ENCODE data around the gene SERGEF. TPM values are rescaled to one million over a fixed set of nuclear protein-coding genes. Genes with fewer than 3 reads are reported as not detected.

The SERGEF gene
- total and polyA plus RNA-seq, 5 donors from 2014 or later, result 40.4 to 81.5 (median 77.0) TPM

- Histone ChIP-seq H3K27me3 (ENCODE audit: control insufficient read depth, insufficient read depth, low read length) (no peaks in the 10 kb centered on the region), H3K4me1 (ENCODE audit: control insufficient read depth, insufficient read depth, low read length, poor library complexity, severe bottlenecking) (no peaks in the 10 kb centered on the region), H3K36me3 (ENCODE audit: control insufficient read depth, insufficient read depth, low read length) (peaks cover 11% of the 10 kb centered on the region), H3K4me3 (ENCODE audit: low read depth, low read length) (no peak overlapping the region), H3K9me3 (ENCODE audit: control insufficient read depth in 2 of 2, low read length in 2 of 2) (no peaks in the 10 kb centered on the region), H3K27ac (ENCODE audit: insufficient read depth, low read length, poor library complexity, severe bottlenecking) (no peak overlapping the region)
- ATAC-seq (ENCODE audit: low read depth in 2 of 2) (no peak), DNase-seq (no peak)
- no peak overlapping the region for H3K4me3 Mint-ChIP-seq
- H3K4me1 Mint-ChIP-seq, result peaks cover 0 to 6% (median 2%) of the 10 kb centered on the region in 4 donors
- H3K36me3 Mint-ChIP-seq, result peaks cover 37% of the 10 kb centered on the region
- H3K27ac Mint-ChIP-seq, result no peak overlapping the region
- H3K9me3 Mint-ChIP-seq, result peaks cover 0 to 4% (median 0%) of the 10 kb centered on the region in 7 donors
- H3K27me3 Mint-ChIP-seq, result no peaks in the 10 kb centered on the region
These were observed 82.2 kb downstream of the SERGEF start for GRCh38 chr11:17930544-17931125.

DNA sequence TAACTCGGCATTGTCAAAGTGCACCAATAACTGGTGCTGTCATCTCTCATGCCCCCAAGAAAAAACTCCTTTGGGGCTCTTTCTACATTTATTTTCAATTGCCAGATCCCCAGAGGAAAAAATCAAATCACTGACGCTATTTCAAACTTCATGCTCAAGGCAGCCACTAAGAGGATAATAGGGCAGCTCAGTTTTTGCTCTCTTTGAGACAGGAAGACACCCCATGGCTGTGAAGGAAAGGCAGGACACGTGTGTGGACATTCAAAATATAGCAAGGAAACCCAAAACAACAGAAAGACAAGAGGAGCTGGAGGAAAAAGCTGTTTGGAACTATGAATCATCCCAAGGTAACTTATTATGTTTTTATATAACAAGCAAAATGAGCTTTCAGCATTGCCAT lies 83.7 kb downstream of the SERGEF start:
- Mint-ChIP-seq H3K4me3 (no peak overlapping the region), H3K27ac (no peak overlapping the region), H3K4me1 (peaks cover 0 to 6% (median 0%) of the 10 kb centered on the region in 4 donors), H3K9me3 (peaks cover 0 to 4% (median 0%) of the 10 kb centered on the region in 7 donors), H3K27me3 (no peaks in the 10 kb centered on the region), H3K36me3 (peaks cover 36% of the 10 kb centered on the region)
- Histone ChIP-seq H3K4me3 (ENCODE audit: low read depth, low read length) (no peak overlapping the region), H3K27ac (ENCODE audit: insufficient read depth, low read length, poor library complexity, severe bottlenecking) (no peak overlapping the region), H3K36me3 (ENCODE audit: control insufficient read depth, insufficient read depth, low read length) (peaks cover 14% of the 10 kb centered on the region), H3K9me3 (ENCODE audit: control insufficient read depth in 2 of 2, low read length in 2 of 2) (no peaks in the 10 kb centered on the region), H3K27me3 (ENCODE audit: control insufficient read depth, insufficient read depth, low read length) (no peaks in the 10 kb centered on the region), H3K4me1 (ENCODE audit: control insufficient read depth, insufficient read depth, low read length, poor library complexity, severe bottlenecking) (no peaks in the 10 kb centered on the region)
- ATAC-seq (ENCODE audit: low read depth in 2 of 2) (no peak), DNase-seq (no peak)

DNA sequence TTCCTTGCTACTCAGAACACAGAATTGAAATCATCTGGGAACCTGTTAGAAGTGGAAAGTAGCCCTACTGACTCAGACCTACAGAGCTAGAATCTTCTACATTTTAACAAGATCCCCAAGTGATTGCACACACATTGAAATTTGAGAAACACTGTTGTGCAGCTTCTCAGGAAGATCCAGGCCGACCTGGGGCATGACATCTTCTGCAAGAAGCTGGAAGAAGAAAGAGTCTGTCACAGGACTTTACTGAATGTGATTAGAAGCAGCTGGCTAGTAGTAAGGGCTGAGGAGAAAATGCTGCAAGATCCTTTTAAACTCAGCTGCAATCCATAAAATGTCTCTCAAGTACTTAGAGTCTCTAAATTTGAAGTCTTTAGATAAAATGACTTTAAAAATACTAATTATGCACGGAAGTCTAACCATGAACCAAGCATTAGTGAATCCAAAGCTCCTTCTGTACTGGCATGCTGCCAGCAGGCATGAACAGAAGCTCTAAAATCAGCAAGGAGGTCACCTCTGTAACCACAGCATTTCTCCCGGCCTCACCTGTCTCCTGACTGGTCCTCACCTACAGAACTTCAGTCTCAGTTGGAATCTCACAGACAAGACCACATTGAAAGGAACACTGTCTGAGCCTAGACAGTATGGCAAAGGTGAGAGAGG lies 85.0 kb downstream of the SERGEF start:
- no peaks in the 10 kb centered on the region for H3K27me3 ChIP-seq (ENCODE audit: control insufficient read depth, insufficient read depth, low read length)
- Mint-ChIP-seq H3K36me3 (peaks cover 42% of the 10 kb centered on the region), H3K4me1 (peaks cover 0 to 6% (median 2%) of the 10 kb centered on the region in 4 donors), H3K27me3 (no peaks in the 10 kb centered on the region), H3K9me3 (peaks cover 0 to 4% (median 0%) of the 10 kb centered on the region in 7 donors), H3K4me3 (no peak overlapping the region), H3K27ac (no peak overlapping the region)
- H3K27ac ChIP-seq (ENCODE audit: insufficient read depth, low read length, poor library complexity, severe bottlenecking), result no peak overlapping the region
- H3K4me1 ChIP-seq (ENCODE audit: control insufficient read depth, insufficient read depth, low read length, poor library complexity, severe bottlenecking), result no peaks in the 10 kb centered on the region
- no peak overlapping the region for H3K4me3 ChIP-seq (ENCODE audit: low read depth, low read length)
- H3K9me3 ChIP-seq (ENCODE audit: control insufficient read depth in 2 of 2, low read length in 2 of 2), result no peaks in the 10 kb centered on the region
- ATAC-seq (ENCODE audit: low read depth in 2 of 2) (no peak), DNase-seq (no peak)
- H3K36me3 ChIP-seq (ENCODE audit: control insufficient read depth, insufficient read depth, low read length), result peaks cover 21% of the 10 kb centered on the region

DNA sequence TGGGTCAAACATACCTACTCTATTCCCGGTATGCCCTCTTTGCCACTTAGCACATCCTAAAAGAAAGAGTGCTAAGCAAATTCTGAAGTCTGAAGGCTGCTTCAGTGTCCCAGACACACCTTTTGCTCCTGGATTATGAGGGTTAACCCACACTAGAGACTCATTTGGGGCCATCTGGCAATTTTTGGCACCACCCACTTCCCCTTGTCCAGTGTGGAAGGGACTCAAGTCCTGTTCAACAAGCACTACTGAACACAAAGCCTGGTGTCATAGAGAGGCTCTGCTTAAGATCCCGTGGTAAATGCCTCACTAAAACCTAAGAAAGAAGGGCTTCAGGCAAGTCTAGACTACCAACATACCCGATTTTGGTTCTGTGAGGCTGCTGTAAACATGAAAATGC lies 85.8 kb downstream of the SERGEF start:
- H3K36me3 Mint-ChIP-seq, result peaks cover 40% of the 10 kb centered on the region
- H3K27me3 ChIP-seq (ENCODE audit: control insufficient read depth, insufficient read depth, low read length), result no peaks in the 10 kb centered on the region
- no peak overlapping the region for H3K4me3 ChIP-seq (ENCODE audit: low read depth, low read length)
- DNase-seq, result no peak
- no peak overlapping the region for H3K4me3 Mint-ChIP-seq
- peaks cover 0 to 6% (median 2%) of the 10 kb centered on the region in 4 donors for H3K4me1 Mint-ChIP-seq
- no peaks in the 10 kb centered on the region for H3K4me1 ChIP-seq (ENCODE audit: control insufficient read depth, insufficient read depth, low read length, poor library complexity, severe bottlenecking)
- no peak overlapping the region for H3K27ac Mint-ChIP-seq
- H3K36me3 ChIP-seq (ENCODE audit: control insufficient read depth, insufficient read depth, low read length), result peaks cover 26% of the 10 kb centered on the region
- H3K9me3 Mint-ChIP-seq, result no peaks in the 10 kb centered on the region
- H3K27ac ChIP-seq (ENCODE audit: insufficient read depth, low read length, poor library complexity, severe bottlenecking), result no peak overlapping the region
- H3K27me3 Mint-ChIP-seq, result no peaks in the 10 kb centered on the region
- H3K9me3 ChIP-seq (ENCODE audit: control insufficient read depth in 2 of 2, low read length in 2 of 2), result no peaks in the 10 kb centered on the region
- no peak for ATAC-seq (ENCODE audit: low read depth in 2 of 2)

DNA sequence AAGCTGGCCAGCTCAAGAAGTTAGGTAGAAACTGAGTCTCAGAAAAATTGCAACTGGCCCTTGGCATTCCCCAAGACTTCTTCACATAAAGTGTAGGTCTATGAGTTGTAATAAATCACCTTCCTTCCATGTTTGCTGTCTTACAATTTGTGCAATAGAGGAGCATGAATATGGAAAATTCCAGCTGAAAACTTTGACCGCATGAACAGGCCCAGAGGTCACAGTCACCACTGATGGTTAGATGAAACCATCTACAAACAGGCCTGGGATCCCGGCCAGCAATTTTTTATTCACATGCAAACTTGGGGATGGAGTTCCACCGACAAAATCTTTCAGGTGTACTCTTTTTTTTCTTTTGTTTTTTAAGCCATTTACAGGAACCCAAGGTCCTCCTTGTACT lies 88.1 kb downstream of the SERGEF start:
- Histone ChIP-seq H3K4me3 (ENCODE audit: low read depth, low read length) (no peak overlapping the region), H3K27me3 (ENCODE audit: control insufficient read depth, insufficient read depth, low read length) (no peaks in the 10 kb centered on the region), H3K9me3 (ENCODE audit: control insufficient read depth in 2 of 2, low read length in 2 of 2) (no peaks in the 10 kb centered on the region), H3K4me1 (ENCODE audit: control insufficient read depth, insufficient read depth, low read length, poor library complexity, severe bottlenecking) (no peaks in the 10 kb centered on the region), H3K36me3 (ENCODE audit: control insufficient read depth, insufficient read depth, low read length) (peaks cover 25% of the 10 kb centered on the region), H3K27ac (ENCODE audit: insufficient read depth, low read length, poor library complexity, severe bottlenecking) (no peak overlapping the region)
- Mint-ChIP-seq H3K4me1 (peaks cover 0 to 8% (median 2%) of the 10 kb centered on the region in 4 donors), H3K27me3 (no peaks in the 10 kb centered on the region), H3K4me3 (no peak overlapping the region), H3K9me3 (no peaks in the 10 kb centered on the region), H3K36me3 (peaks cover 53% of the 10 kb centered on the region), H3K27ac (no peak overlapping the region)
- DNase-seq (no peak), ATAC-seq (ENCODE audit: low read depth in 2 of 2) (no peak)

DNA sequence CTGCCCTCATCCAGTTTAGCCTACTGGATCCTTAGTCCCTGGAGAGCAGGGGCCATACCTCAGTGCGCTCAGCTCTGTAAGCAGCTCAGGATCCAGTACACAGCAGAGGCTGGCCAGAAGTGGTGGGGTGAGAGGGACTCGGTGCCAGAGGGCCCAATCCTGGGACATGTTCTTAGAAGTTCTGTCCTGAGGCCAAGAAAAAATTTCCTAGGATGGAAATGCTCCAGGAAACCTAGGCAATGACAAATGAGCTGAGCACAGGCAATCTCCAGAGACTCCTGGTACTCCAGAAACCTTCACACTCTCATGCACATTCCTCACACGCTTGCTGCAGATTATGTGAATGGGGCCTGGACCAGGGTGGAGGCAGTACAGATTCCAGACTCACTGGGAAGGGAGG lies 89.6 kb downstream of the SERGEF start:
- H3K36me3 ChIP-seq (ENCODE audit: control insufficient read depth, insufficient read depth, low read length), result peaks cover 30% of the 10 kb centered on the region
- no peak for ATAC-seq (ENCODE audit: low read depth in 2 of 2)
- no peaks in the 10 kb centered on the region for H3K27me3 Mint-ChIP-seq

GRCh38 chr11:17922416-17922788 lies 90.4 kb downstream of the SERGEF start:
- no peaks in the 10 kb centered on the region for H3K9me3 ChIP-seq (ENCODE audit: control insufficient read depth in 2 of 2, low read length in 2 of 2)
- Mint-ChIP-seq H3K4me3 (no peak overlapping the region), H3K27ac (peak overlapping the region in 1 of 3 donors; percentile 18), H3K36me3 (peaks cover 65% of the 10 kb centered on the region), H3K27me3 (no peaks in the 10 kb centered on the region), H3K9me3 (no peaks in the 10 kb centered on the region), H3K4me1 (peaks cover 0 to 12% (median 4%) of the 10 kb centered on the region in 4 donors)
- peaks cover 31% of the 10 kb centered on the region for H3K36me3 ChIP-seq (ENCODE audit: control insufficient read depth, insufficient read depth, low read length)
- ATAC-seq (ENCODE audit: low read depth in 2 of 2) (no peak), DNase-seq (no peak)
- no peak overlapping the region for H3K27ac ChIP-seq (ENCODE audit: insufficient read depth, low read length, poor library complexity, severe bottlenecking)
- H3K4me3 ChIP-seq (ENCODE audit: low read depth, low read length), result no peak overlapping the region
- H3K4me1 ChIP-seq (ENCODE audit: control insufficient read depth, insufficient read depth, low read length, poor library complexity, severe bottlenecking), result no peaks in the 10 kb centered on the region
- H3K27me3 ChIP-seq (ENCODE audit: control insufficient read depth, insufficient read depth, low read length), result no peaks in the 10 kb centered on the region

More for the DNA sequence above, 89.6 kb downstream of the SERGEF start:
- Histone ChIP-seq H3K27me3 (ENCODE audit: control insufficient read depth, insufficient read depth, low read length) (no peaks in the 10 kb centered on the region), H3K27ac (ENCODE audit: insufficient read depth, low read length, poor library complexity, severe bottlenecking) (no peak overlapping the region), H3K4me3 (ENCODE audit: low read depth, low read length) (no peak overlapping the region), H3K4me1 (ENCODE audit: control insufficient read depth, insufficient read depth, low read length, poor library complexity, severe bottlenecking) (no peaks in the 10 kb centered on the region), H3K9me3 (ENCODE audit: control insufficient read depth in 2 of 2, low read length in 2 of 2) (no peaks in the 10 kb centered on the region)
- Mint-ChIP-seq H3K36me3 (peaks cover 65% of the 10 kb centered on the region), H3K4me1 (peaks cover 0 to 12% (median 4%) of the 10 kb centered on the region in 4 donors), H3K27ac (peak overlapping the region in 2 of 3 donors; percentile 16 to 32), H3K9me3 (no peaks in the 10 kb centered on the region), H3K4me3 (no peak overlapping the region)
- DNase-seq, result no peak
